HUES6 (cell line): ENCODE data around the gene SLC5A10.
A peak's percentile ranks its signal among the peaks of the same experiment; 100 is the strongest.

Source experiments
- H3K27ac ChIP-seq: 2 replicates; pipeline ENCODE4 v1.7.0; 2013; ENCODE audit warnings: low read depth, mild to moderate bottlenecking, low read length, inconsistent platforms
- H3K27me3 ChIP-seq: 2 replicates; pipeline ENCODE4 v1.6.1; 2013; ENCODE audit warnings: low read length; ENCODE audit not compliant: control insufficient read depth, insufficient read depth
- H3K36me3 ChIP-seq: 2 replicates; pipeline ENCODE4 v1.6.1; 2013; ENCODE audit warnings: low read length; ENCODE audit not compliant: control insufficient read depth, insufficient read depth
- H3K4me1 ChIP-seq: 2 replicates; pipeline ENCODE4 v1.6.1; 2013; ENCODE audit warnings: low read length; ENCODE audit not compliant: control insufficient read depth, insufficient read depth
- H3K4me3 ChIP-seq: 2 replicates; pipeline ENCODE4 v1.5.1; 2013; ENCODE audit warnings: low read depth, low read length
- H3K9ac ChIP-seq: one replicate; pipeline ENCODE4 v1.6.1; 2013; ENCODE audit warnings: mild to moderate bottlenecking, low read length
- H3K9me3 ChIP-seq: 2 replicates; pipeline ENCODE4 v1.6.1; 2013; ENCODE audit warnings: low read depth, low read length; ENCODE audit not compliant: control insufficient read depth, insufficient read depth

The SLC5A10 gene

DNA sequence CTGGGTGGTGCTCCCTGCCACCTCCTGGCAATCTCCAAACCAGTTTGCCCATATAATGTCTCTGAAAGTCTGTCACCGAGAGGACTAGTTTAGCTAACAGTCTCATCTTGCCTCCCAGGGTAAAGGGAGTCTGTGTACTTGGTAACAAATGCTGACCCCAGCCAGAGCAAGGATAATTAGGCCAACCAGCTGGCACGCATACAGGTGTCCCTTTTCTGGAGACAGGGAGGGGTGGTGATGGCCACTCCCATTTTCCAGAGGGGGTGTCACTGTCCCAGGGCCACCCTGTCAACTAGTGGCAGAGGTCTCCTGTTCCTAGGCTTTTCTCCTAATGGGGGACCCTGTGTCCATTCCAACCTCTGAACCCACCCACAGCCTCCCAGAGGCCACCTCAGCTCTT, 44.5 kb downstream of the SLC5A10 start:
- Histone ChIP-seq H3K27ac (no peak overlapping the region), H3K4me1 (peaks cover 11% of the 10 kb centered on the region), H3K36me3 (peaks cover 48% of the 10 kb centered on the region)

GRCh38 chr17:18997650-18998196, 45.8 kb downstream of the SLC5A10 start:
- Histone ChIP-seq H3K36me3 (peaks cover 58% of the 10 kb centered on the region), H3K27me3 (no peaks in the 10 kb centered on the region), H3K4me3 (no peak overlapping the region), H3K4me1 (peaks cover 19% of the 10 kb centered on the region), H3K9me3 (no peaks in the 10 kb centered on the region), H3K9ac (no peak overlapping the region), H3K27ac (no peak overlapping the region)

More for the DNA sequence above, 44.5 kb downstream of the SLC5A10 start:
- Histone ChIP-seq H3K27me3 (no peaks in the 10 kb centered on the region), H3K9me3 (no peaks in the 10 kb centered on the region), H3K4me3 (no peak overlapping the region), H3K9ac (no peak overlapping the region)

GRCh38 chr17:18999394-18999793, 47.4 kb downstream of the SLC5A10 start:
- Histone ChIP-seq H3K9ac (no peak overlapping the region), H3K9me3 (no peaks in the 10 kb centered on the region), H3K27me3 (no peaks in the 10 kb centered on the region), H3K36me3 (peaks cover 55% of the 10 kb centered on the region), H3K4me3 (no peak overlapping the region), H3K4me1 (peaks cover 17% of the 10 kb centered on the region), H3K27ac (no peak overlapping the region)

DNA sequence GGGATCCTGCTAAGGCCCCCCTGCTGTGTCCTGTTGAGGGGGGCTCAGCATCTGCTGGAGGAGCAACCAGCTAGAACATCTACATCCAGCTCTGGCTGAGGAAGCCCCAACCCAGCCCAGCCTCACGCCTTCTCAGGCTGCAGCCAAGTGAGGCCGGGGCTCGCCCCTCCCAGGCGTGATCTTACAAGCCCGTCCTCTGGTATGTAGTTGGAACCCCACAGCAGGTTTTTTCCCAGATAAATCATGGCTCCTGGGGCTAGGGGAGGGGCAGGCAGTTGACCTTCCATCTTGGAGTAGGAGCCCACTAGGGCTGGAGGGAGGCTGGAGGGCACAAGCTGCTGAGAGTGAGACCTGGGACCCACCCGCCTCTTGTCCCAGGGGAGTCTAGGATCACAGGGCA, 47.9 kb downstream of the SLC5A10 start:
- no peak overlapping the region for H3K27ac ChIP-seq

GRCh38 chr17:19000531-19001325, 48.8 kb downstream of the SLC5A10 start:
- peaks cover 55% of the 10 kb centered on the region for H3K36me3 ChIP-seq
- H3K9me3 ChIP-seq, result no peaks in the 10 kb centered on the region
- no peaks in the 10 kb centered on the region for H3K27me3 ChIP-seq
- H3K9ac ChIP-seq, result no peak overlapping the region
- H3K27ac ChIP-seq, result no peak overlapping the region
- H3K4me1 ChIP-seq, result peaks cover 26% of the 10 kb centered on the region
- no peak overlapping the region for H3K4me3 ChIP-seq

More for the DNA sequence above, 47.9 kb downstream of the SLC5A10 start:
- Histone ChIP-seq H3K27me3 (no peaks in the 10 kb centered on the region), H3K36me3 (peaks cover 55% of the 10 kb centered on the region), H3K4me1 (peaks cover 19% of the 10 kb centered on the region), H3K9me3 (no peaks in the 10 kb centered on the region), H3K4me3 (no peak overlapping the region), H3K9ac (no peak overlapping the region)

- H3K27me3 ChIP-seq, result no peaks in the 10 kb centered on the region
- H3K9ac ChIP-seq, result no peak overlapping the region
- peaks cover 26% of the 10 kb centered on the region for H3K4me1 ChIP-seq
- H3K9me3 ChIP-seq, result peaks cover 6% of the 10 kb centered on the region
- peak overlapping the region; percentile 87 for H3K4me3 ChIP-seq
- H3K36me3 ChIP-seq, result peaks cover 47% of the 10 kb centered on the region
- no peak overlapping the region for H3K27ac ChIP-seq
Observed at GRCh38 chr17:19001907-19002590, 50.1 kb downstream of the SLC5A10 start.

- Histone ChIP-seq H3K4me3 (peak overlapping the region; percentile 87), H3K27me3 (no peaks in the 10 kb centered on the region), H3K27ac (no peak overlapping the region), H3K9ac (peak overlapping the region; percentile 85), H3K4me1 (peaks cover 26% of the 10 kb centered on the region), H3K9me3 (peaks cover 6% of the 10 kb centered on the region), H3K36me3 (peaks cover 42% of the 10 kb centered on the region)
Observed at GRCh38 chr17:19002805-19003542, 51.0 kb downstream of the SLC5A10 start.

DNA sequence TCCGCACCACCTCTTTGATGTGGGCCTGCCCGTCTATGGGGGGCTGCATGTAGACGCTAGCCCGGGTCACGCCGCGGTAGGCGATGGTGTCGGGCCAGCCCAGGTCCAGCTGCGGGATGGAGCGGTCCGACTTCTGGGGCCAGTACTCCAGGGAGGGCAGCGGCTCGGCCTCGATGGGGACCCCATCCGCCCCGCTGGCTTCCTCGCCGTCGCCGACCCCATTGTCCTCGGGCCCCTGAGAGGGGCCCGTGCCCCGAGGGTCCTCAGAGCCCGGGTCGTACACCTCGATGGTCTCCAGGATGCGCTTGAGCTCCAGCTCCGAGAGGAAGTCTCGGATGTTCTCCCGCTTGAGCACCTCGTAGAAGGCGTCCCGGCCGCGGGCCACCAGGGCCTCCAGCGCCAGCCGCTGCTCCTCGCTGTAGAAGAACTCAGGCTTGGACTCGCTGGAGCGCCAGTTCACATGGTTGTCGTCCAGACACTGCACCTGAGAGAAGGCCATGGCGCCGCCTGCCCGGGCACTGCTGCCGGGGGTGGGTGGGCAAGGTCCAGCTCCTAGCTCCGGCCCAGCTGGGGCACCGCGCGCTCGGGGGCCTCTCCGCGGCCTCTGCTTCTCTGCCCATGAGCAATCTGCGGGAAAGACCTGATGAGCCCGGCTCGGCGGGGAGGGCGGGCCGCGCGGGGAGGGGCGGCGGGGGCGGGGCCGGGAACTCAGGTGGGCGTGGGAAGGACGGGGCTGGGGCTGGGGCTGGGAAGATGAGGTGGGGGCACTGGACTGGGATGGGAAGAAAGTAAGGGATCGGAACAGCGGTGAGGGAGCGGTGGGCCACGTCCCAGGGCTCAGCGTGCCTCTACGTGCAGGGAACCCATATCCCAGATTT, 51.8 kb downstream of the SLC5A10 start:
- Histone ChIP-seq H3K27me3 (no peaks in the 10 kb centered on the region), H3K27ac (peak overlapping the region; percentile 68; the same call in 1 of the 2 replicates), H3K9ac (peak overlapping the region; percentile 85), H3K4me1 (peaks cover 26% of the 10 kb centered on the region), H3K4me3 (peak overlapping the region; percentile 87), H3K9me3 (peaks cover 6% of the 10 kb centered on the region), H3K36me3 (peaks cover 42% of the 10 kb centered on the region)

DNA sequence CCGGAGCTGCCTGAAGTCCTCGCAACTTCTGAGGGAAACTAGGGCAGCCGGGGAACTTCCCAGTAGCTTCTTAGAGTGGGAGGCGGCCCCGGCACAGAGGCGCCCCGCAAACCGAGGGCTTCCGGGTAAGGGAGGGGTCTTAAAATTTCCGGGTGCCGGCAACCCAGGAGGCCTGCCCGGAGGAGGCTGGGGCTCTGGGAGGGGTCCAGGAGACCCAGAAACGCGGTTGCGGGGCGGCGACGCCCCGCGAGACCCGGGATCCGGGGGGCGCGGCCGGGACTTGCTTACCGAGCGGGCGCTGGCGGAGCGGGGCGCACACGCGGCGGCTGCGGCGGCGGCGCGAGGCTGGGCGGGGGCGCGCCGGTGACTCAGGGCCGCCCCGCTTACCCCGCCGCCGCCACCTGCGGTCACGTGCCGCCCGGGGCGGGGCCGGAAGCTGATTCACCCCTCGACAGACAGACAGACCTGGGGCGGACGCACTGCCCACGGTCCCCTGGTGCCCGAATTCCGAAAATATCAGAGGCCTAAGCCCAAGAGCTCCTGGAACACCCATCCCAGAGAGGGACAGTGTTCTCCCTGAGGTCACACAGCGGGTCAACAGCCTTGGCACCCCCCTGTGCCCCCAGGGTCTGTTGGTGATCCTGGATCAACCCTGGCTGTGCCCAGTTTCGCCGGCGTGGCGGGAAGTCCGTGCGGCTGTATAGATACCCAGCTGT, 52.6 kb downstream of the SLC5A10 start, which contains the start of gene FAM83G:
Gene FAM83G, minus strand, starts transcription at position 344 of the 716 bp plus-strand sequence. CDS start 723 bp downstream, outside the sequence.
- peak within 1 kb of the TSS; percentile 87 for H3K4me3 ChIP-seq
- H3K9me3 ChIP-seq, result peaks cover 6% of the 10 kb centered on the region
- peak within 1 kb of the TSS; percentile 79; the same call in 1 of the 2 replicates for H3K27ac ChIP-seq
- H3K9ac ChIP-seq, result peak within 1 kb of the TSS; percentile 85
- peaks cover 38% of the 10 kb centered on the region for H3K36me3 ChIP-seq
- H3K27me3 ChIP-seq, result no peaks in the 10 kb centered on the region
- peaks cover 26% of the 10 kb centered on the region for H3K4me1 ChIP-seq
